ENCODE results near the gene SYCE3.

The SYCE3 gene

DNA sequence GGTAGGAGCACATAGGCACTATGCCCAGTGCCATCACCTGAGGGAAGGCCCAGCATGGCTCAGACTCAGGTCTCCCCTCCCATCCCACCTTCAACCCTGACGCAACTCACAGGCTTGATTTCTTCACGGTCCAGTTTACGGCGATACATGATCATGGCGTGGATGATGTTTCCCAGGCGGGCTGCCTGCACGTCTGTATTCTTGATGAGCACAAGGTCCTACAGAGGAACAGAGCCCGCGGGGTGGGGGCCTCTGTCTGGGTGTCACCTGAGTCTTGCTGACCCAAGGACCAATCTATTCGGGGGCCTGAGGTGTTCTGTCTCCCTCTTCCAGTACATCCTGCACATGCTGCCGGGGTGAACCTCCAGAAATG lies 11.7 kb upstream of the SYCE3 start:
- DNase-seq = no peak

DNA sequence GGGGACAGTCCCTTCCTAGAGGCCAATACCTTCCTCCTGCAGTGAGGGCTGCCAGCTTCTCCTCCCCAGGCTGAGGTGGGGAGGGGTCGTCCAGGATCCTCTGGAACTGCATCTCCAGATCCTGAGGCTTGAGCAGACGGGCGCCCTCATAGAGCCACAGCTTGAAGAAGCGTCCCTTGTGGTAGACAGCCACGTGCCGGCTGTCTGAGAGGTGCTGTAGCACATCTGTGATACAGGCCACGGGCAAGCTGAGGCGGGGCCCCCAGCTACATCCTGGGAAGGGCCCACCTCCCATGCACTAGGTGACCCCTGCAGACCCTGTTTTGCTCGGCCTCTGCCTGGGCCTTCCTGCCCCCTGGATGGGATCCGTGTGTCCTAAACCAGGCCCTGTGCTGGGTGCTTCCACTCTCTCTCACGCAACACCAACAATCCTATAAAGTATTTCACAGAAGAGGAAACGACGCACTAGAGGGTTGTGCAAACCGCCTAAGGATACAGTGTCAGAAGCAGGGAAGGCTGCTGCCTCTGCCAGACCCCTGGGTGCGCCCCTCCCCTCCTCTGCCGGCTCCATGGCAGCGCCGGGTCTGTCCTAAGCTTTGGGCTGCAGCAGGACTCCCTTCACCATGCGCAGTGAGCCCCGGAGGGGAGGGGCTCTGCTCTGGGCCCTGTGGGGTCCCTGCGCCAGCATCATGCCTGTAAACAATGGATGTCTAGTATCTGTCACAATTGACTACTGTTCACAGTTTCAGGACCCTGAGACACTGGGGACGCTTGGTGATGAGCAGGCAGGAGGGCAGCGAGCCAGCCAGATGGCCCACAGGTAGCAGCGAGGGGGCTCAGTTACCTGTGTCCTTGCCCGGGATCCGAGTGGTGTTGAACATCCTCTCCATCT lies 11.0 kb upstream of the SYCE3 start:
- DNase-seq = no peak

DNA sequence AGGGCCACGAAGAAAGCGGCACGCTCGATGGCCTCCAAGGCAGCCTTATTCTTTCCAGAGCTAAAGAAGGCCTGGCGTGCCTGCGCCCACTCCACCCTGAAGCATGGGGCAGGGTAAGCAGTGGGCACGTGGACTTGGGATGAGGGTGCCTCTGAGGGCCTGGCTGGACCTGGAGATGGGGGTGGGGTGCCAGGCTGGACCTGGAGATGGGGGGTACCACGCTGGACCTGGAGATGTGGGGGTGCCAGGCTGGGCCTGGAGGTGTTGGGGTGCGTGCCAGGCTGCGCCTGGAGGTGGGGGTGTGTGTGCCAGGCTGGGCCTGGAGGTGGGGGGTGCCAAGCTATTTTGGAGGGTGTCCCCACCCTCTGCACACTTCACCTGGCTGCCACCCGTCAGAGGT lies 10.2 kb upstream of the SYCE3 start:
- DNase-seq = no peak

DNA sequence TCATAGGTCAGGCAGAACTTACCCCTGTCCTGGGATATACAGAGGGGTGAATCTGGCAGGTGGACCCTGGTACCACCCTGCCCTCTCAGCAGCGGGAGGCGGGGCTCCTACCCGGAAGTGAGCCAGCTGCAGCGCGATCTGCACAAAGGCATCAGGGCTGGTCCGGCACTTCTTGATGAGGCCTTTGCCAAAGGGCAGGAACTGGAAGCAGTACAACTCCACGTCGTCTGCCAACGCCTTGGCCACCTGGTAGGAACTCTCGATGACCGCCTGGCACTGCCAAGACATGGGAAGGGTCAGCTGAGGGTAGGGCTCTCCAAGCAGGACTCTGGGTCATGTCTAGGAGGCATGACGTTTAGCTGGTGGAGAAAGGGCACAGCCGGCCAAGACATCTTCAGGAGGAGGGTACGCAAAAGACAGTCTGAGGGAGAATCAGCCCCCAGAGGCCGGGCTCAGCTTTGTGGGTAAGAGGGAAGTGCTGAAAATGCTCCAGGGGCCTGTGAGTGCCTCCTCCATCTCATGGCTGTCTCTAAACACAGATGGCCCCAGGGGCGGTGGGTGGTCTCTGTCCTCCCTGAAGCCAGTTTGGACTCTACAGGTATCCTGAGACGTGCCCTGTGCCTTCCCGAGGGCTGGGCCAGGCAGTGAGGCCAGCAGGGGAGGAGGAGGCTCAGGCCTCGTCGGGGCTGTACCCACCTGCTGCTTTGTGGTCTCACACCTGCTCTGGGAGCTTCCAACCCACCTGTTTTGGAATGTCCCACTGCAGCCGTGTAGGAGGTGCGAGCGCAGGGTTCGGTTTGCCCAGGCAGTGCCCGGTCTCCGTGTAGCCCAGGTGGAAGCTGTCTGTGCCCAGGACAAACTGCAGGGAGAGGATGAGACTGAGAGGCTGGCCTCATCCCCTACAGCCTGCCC lies 8.8 kb upstream of the SYCE3 start:
- DNase-seq = no peak

DNA sequence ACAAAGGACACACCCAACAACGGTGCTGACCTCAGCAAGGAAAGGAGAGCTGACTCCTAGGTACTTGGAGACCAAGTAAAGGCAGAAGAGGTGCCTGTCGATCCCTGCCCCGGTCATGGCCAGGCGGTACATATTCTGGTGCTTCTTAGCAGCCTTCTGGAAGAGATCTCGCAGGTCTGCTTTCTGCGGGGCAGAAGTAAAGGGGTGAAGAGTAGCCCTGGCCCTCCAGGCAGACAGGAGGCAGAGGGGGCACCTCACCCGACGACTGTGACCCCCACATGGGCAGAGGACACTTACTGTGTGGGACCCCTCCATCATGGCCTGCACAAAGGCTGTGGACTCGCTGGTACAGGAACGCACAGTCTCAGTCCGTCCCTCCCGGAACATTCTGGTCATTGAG lies 8.1 kb upstream of the SYCE3 start:
- DNase-seq = no peak

DNA sequence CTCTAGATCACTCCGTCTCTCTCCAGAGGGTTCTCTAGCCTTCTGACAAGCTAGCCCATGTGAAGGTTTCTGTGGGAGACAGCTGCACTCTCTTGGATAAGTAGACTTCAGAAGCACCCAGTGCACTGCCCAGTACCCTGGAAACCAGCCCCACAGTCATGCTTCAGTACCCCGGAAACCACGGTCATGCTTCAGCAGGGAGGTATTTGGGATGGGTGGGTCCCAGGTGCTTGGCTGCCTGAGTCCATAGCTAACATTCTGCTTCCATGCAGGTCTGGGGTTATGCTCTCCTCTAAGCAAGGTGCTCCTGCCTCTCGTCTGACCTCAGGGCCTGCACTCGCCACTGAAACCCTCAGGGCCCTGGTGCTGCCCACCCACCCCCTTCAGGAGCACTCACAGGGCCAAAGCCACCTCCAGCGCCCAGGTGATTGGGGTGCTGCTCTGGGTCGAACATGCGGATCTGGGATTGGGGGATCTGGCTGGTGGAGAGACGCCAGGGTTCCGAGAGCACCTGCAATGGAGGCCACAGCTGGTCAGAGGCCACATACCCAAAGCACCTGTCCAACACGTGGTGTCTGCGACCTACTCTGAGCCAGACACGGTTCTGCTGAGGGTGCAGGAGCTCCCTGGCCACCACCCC lies 7.3 kb upstream of the SYCE3 start:
- DNase-seq = no peak

DNA sequence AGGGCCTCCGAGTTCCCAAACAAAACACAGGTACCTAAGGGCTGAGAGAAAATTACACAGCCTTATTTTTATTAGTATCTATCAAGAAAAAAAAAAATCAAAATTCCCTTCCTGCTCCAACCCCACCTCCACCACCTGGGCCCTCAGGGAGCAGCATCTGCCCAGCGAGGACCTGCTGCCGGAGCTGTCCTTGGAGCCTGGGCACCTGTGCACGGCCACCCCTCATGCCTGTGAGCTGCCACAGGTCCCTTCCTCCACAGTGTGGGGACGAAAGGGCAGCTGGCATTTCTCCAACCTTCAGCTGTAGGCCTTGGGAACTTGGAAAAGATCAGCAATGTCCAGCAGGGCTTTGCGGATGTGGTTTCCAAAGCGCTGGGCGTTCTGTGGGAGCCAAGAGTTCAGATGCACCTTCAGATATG lies 6.3 kb upstream of the SYCE3 start:
- no peak for DNase-seq

DNA sequence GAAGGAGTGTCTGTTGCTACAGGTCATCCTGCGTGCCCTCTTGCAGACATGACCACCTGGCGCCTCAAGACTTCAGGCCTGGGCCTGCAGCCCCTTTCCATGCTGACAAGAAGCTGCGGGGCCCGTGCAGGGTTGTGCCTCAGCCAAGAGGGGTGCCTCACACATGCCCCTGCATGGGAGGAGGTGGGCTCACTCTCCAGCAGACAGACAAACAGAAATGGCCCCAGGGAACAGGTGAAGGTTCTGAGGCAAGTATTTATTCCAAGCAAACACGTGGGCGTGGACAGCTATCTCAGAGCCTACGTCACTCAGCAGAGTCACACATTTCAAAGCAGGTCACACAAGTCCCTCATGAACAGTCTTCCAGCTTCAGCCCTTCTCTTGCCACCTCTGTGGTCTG lies 5.9 kb upstream of the SYCE3 start:
- no peak for DNase-seq

DNA sequence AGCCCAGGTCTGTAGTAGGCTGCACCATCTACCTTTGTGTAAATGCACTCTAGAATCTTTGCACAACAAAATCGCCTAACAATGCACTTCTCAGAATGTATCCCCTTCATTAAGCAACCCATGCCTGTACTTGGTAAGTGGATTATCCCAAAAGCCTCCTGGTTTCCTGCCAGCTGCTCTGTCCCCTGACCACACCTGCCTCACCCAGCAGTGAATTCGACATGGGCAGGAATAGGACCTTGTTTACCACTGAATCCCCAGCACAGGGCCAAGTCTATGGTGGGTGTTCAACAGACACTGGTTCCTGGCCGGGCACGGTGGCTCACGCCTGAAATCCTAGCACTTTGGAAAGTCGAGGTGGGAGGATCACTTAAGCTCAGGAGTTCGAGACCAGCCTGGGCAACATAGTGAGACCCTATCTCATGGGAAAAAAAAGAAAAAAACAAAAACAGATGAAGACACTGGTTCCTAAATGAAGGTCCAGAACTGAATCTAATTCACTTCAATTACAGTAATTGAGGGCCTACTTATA lies 5.1 kb upstream of the SYCE3 start:
- DNase-seq = no peak

DNA sequence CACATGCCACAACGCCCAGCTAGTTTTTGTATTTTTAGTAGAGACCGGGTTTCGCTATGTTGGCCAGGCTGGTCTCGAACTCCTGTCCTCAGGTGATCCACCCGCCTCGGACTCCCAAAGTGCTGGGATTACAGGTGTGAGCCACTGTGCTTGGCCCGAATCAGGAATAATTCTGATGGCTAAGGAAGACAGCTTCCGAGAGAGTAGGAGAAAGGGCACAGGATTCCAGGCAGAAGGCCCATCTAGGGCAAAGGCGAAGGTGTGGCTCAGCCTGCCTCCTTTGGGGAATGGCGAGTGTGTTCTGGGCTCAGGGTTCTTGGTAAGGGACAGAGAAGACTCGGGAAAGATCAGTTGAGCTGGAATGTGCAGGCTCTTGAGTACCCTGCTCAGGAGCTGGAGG lies 1.6 kb upstream of the SYCE3 start:
- no peak for DNase-seq

DNA sequence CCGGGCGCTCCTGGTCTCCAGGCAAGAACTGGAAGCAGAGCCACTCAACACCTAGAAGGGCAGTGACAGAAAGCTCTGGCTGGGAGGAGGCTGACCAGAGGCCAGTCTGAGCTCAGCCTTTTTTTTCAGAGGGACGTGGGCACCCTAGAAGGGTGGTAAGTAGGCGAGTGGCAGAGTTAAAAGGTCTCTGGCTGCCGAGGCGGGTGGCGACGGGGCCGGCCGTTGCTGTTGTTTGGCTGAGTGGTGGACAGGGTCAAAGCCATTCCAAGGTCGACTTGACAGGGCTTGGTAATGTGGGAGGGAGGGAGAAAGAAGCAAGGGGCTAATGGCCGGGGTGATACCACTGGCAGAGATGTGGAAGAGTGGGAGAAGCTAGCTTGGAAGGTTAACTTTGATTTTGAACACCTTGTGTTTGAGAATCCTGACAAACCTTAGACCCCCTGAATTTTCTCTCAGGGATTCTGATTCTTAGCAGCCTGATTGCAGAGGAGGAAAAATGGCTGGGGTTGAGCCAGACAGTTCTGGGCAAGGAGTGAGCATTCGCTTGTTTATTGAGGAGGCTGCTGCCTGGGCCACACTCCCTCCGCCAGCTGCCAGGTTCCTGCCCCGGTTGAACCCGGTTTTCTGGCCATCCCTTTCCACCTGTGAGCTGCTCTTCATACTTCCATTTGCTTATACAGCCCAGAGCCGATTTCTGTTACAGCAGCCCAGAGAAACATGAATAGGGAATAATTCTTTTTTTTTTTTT lies 868 bp upstream of the SYCE3 start:
- no peak for DNase-seq

DNA sequence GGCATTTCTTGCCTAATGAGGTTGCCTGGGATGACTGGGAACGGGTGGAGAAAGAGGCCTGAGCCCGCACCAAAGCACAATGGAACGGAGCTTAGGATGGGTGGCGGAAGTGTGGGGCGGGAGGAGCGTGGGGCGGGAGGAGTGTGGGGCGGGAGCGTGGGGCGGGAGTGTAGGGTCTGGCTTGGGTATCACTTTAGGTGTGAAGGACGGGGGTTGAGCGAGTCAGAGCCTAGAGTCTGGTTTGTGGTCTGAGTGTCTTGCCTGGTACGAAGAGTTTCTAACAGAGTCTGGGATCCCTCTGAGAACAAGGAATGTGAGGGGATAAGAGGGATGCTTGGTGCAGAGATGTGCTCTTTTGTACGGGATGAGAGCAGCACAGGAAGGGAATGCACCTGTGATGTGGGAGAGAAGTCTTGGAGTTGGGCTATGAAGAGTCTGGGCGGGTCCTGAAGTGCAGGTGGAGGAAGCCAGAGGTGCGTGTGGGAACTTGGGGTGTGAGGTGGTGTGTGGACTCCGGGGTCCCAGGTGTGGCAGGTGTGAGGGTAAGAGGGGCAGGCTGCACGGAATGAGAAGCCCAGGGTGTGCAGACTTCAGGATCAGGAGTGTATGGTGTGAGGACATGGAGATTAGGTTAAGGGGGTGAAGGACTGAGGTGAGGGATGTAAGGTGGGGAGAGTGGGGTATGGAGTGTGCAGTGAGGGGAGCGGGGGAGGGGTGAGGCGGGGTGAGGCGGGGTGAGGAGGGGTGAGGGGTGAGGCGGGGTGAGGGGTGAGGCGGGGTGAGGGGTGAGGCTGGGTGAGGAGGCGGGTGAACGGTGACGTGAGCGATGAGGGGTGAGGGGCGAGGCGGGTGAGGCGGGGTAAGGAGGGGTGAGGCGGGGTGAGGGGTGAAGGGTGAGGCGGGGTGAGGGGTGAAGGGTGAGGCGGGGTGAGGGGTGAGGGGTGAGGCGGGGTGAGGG lies 1.0 kb downstream of the SYCE3 start:
- no peak for DNase-seq

DNA sequence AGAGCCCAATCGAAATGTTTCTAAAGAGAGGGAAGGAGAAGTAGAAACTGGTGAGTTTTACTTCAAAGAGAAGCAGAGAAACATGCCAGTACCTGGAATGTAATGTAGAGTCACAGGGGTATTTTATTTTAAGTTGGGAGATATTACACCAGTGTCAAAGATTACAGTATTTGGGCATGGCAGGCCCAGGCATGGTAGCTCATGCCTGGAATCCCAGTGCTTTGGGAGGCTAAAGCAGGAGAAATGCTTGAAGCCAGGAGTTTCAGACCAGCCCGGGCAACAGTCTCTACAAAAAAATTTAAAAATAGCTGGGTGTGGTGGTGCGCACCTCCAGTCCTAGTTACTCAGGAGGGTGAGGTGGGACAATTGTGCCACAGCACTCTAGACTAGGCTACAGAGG lies 2.7 kb downstream of the SYCE3 start:
- DNase-seq = no peak

DNA sequence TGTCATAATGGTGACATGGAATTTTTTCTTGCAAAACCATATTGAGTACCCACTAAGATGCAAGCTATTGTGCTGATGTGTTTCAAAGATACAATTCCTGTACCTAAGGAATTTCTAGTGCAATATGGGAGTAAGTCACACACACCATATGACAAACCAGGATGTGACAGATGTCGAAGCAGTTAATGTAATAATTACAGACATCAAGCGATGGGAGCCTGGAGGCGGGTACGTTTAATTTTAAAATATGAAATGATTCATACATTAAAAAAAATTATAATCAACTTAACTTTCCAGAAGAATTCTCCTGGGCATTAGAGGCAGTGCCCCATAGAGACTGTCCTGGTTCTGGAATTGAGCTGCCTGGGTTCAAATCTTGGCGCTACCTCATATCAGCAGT lies 6.0 kb downstream of the SYCE3 start:
- no peak for DNase-seq

DNA sequence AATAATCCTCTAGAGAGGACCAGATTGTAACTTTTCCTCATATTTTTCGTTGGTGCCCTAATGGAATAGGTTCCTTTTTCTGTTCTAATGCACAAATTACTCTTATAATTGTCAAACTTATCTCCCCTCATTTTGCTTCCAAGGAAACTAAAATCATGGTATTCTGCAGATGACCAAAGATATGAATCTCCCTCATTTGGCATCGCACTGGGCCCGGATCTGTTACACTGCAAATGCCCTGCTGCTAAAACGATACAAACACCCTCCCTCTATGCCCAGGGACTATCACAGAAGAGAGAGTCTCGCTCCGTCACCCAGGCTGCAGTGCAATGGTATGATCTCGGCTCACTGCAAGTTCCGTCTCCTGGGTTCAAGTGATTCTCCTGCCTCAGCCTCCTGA lies 9.4 kb downstream of the SYCE3 start:
- DNase-seq = no peak

DNA sequence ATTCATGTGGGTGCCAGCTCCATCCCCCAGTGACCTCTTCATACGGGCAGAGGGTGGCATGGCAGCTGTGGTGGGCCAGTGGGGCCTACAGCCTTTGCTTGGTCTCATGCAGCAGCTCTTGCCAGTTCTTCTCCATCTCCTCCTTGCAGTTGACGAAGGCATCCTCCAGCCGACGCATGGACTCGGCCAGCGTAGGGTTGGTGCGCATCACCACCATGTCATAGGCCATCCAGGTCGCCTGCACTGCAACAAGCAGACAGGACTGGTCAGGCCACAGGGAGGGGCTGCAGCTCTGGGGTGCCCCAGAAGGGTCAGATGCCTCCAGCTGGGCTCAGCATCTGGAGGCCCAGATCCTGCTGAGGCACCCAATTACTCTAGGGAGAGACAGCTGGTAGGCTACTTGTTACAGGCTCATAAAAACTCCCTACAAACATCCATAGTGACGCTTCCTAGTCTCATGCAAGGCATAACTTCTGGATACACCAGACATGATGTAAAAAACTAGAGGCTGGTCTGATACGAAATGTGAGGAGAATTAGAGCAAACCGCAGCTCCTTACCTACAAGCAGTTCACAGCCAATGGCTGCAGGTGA lies 11.5 kb downstream of the SYCE3 start:
- DNase-seq = no peak

DNA sequence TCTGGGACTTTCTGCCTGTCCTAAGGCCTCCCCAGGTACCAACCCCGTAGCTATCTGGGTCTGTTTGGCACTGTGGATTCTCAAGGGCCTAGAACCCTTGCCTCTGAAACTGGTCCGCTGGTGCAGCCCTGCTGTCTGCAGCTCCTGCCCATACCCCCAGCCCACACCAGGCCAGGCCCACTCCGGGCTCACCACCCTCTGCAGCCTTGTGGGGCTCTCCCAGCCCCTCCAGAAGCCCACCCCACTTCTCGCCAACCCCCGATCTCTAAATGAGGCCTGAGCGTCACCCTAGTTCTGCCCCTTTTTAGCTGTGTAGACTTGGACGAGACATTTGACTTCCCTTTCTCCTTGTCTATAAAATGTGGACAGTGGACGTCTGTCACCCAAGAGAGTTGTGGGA lies 12.3 kb downstream of the SYCE3 start:
- DNase-seq = no peak

DNA sequence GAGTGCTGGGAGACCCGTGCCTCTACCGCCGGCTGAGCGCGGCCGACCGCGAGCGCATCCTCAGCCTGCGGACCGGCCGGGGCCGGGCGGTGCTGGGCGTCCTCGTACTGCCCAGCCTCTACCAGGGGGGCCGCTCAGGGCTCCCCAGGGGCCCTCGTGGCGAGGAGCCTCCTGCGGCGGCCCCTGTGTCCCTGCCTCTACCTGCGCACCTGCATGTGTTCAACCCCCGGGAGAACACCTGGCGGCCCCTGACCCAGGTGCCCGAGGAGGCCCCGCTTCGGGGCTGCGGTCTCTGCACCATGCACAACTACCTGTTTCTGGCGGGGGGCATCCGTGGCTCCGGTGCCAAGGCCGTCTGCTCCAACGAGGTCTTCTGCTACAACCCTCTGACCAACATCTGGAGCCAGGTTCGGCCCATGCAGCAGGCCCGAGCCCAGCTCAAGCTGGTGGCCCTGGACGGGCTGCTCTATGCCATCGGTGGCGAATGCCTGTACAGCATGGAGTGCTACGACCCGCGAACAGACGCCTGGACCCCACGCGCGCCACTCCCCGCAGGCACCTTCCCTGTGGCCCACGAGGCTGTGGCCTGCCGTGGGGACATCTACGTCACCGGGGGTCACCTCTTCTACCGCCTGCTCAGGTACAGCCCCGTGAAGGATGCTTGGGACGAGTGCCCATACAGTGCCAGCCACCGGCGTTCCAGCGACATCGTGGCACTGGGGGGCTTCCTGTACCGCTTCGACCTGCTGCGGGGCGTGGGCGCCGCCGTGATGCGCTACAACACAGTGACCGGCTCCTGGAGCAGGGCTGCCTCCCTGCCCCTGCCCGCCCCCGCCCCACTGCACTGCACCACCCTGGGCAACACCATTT lies 13.6 kb downstream of the SYCE3 start:
- no peak for DNase-seq

DNA sequence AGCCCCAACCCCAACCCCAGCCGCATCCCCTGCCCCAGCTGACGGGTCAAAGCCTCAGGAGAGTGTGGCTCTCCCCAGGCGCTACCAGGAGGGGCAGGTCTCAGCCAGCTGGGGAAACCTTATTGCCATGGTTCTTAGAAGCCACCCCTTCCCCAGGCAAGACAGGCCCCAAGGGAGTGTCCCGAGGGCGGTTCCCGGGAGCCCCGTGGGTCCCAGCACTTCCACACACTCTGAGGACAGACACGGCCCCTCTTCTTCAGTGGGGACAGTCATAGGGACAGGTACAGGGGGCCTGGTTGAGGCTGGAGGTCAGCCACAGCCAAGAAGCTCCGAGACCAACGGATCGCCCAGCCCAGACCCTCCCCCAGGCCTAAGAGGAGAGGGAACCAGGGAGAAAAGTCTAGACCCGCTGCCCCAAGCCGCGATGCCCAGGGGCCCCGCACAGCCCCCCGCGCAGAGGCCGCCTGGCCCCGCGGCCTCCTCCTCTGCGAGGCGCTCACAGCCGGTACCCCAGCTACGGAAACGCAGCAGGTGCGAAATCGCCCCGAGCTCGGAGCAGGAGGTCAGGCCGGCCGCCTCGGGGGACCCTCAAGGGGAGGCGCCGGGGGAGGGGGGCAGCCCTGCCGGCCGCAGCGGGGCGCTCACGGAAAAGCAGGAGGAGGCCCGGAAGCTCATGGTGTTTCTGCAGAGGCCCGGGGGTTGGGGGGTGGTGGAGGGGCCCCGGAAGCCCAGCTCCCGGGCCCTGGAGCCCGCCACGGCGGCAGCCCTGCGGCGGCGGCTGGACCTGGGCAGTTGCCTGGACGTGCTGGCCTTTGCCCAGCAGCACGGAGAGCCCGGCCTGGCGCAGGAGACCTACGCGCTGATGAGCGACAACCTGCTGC lies 14.4 kb downstream of the SYCE3 start:
- peak in 1 of 2 donors; percentile 27 for DNase-seq
